GM12878 (cell line): ENCODE measurements around the gene SAFB. TPM values are rescaled to one million over a fixed set of nuclear protein-coding genes. Genes with fewer than 3 reads are reported as not detected.

Experiments used
- BACH1 ChIP-seq: fragments of 450-650 bp; IDR thresholded peaks from 2 replicates; pipeline ENCODE4 v1.6.1; 2017; ENCODE audit warnings: mild to moderate bottlenecking, borderline replicate concordance
- FOXM1 ChIP-seq: IDR thresholded peaks from 2 replicates; pipeline ENCODE4 v1.6.1; 2012; ENCODE audit warnings: low read depth, mild to moderate bottlenecking, inconsistent platforms, low read length, moderate library complexity
- IRF3 ChIP-seq: fragments of 450-650 bp; IDR thresholded peaks from 2 replicates; pipeline ENCODE4 v1.6.1; 2014; ENCODE audit warnings: mild to moderate bottlenecking
- MYB ChIP-seq: fragments of 150-350 bp; IDR thresholded peaks from 2 replicates; pipeline ENCODE4 v1.6.1; 2014; ENCODE audit warnings: mild to moderate bottlenecking, low read depth, low read length, borderline replicate concordance
- RCOR1 ChIP-seq: conservative IDR thresholded peaks from 2 replicates; pipeline ENCODE4 v1.6.1; 2012; ENCODE audit warnings: low read depth, low read length, improper control_type of control experiment
- RELB ChIP-seq: fragments of 450-650 bp; IDR thresholded peaks from 2 replicates; pipeline ENCODE4 v1.6.1; 2017; ENCODE audit warnings: low read depth, mild to moderate bottlenecking, moderate library complexity
- REST ChIP-seq: IDR thresholded peaks from 2 replicates; pipeline ENCODE4 v1.6.1; 2012; ENCODE audit warnings: mild to moderate bottlenecking, low read depth, low read length
- RUNX3 ChIP-seq: IDR thresholded peaks from 2 replicates; pipeline ENCODE4 v1.6.1; 2012; ENCODE audit warnings: low read length, inconsistent platforms
- STAT1 ChIP-seq: fragments of 450-650 bp; conservative IDR thresholded peaks from 2 replicates; pipeline ENCODE4 v1.6.1; 2014; ENCODE audit warnings: antibody characterized with exemption, mild to moderate bottlenecking
- STAT3 ChIP-seq: IDR thresholded peaks from 2 replicates; pipeline ENCODE4 v1.6.1; 2011; ENCODE audit warnings: low read depth, low read length, improper control_type of control experiment
- polyA plus RNA-seq, 11 experiments: library from polyadenylated mRNA; depleted of rRNA in 4 of 11; unstranded in 6 of 11; stranded (reverse) in 5 of 11; fragments of >200 nt; fragmentation: Nextera tagmentation in 4 of 11; fragmentation: Illumina TruSeq in 1 of 11; extraction: Ambion mirVana in 4 of 11; extraction: Trizol in 1 of 11; gene quantifications; 1 replicate in 1 of 11; 2 replicates in 10 of 11; pipeline versions ENCODE4 v1.2.1 to v1.2.3, GENCODE V29; 2011 to 2016; ENCODE audit warnings: inconsistent platforms in 2 of 11, missing spikeins in 2 of 11, low read depth in 1 of 11
- total RNA-seq, 4 experiments: library from RNA; depleted of rRNA in 3 of 4; stranded (reverse); fragments of >200 nt in 3 of 4; fragmentation: Illumina TruSeq in 1 of 4; extraction: Trizol in 1 of 4; gene quantifications; 2 replicates each; pipeline versions ENCODE4 v1.2.1 to v1.2.3, GENCODE V29; 2013 to 2021

The SAFB gene
- total and polyA plus RNA-seq, 10 of the 15 experiments (the other 5 are each of a cell fraction or from before 2014, with no cell fraction given), result 1.6 to 131 (median 61.2) TPM

GRCh38 chr19:5680084-5680436, 57.2 kb downstream of the SAFB start (continued):
- TF ChIP-seq REST (no peak), MYB (no peak), FOXM1 (no peak), STAT3 (no peak), BACH1 (0 out of 2 replicates have a peak, but pooled peaks have one; percentile 16), RCOR1 (no peak), RUNX3 (no peak), STAT1 (no peak), RELB (no peak), IRF3 (no peak)
